NCI-H526 (cell line): Measurements from ENCODE around the gene SLC6A12.
"Not testable (repeated sequence)": the region's sequence is repeated elsewhere in the genome, so short reads cannot be mapped to it uniquely, and the experiment has no call there.

ENCODE experiments used
- DNase-seq, 2 experiments: peaks; one replicate each; lab custom pipeline; 2025; lab: John Stamatoyannopoulos, UW

The SLC6A12 gene

GRCh38 chr12:217029-217428 is 3.1 kb upstream of the SLC6A12 start:
- DNase-seq = not testable (repeated sequence)

DNA sequence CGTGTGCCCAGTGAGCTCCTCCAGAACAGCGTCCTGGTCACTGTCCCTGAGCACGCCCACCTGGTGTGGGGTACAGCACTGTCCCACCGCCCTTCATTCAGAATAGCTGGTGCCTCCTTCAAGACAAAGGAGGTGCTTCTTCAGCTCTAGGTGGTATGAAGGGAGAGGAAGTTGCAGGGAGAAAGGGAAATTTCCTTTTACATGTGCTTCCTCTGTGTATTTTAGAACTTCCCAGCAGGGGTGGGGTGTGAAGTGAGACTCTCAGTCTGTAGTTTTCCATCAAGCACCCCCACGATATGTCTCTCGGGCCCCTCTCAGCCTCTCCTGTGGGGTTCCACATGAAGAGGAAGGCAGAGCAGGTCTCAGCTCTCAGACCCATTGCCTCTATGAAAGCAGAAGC is 1.2 kb upstream of the SLC6A12 start:
- DNase-seq = no peak

DNA sequence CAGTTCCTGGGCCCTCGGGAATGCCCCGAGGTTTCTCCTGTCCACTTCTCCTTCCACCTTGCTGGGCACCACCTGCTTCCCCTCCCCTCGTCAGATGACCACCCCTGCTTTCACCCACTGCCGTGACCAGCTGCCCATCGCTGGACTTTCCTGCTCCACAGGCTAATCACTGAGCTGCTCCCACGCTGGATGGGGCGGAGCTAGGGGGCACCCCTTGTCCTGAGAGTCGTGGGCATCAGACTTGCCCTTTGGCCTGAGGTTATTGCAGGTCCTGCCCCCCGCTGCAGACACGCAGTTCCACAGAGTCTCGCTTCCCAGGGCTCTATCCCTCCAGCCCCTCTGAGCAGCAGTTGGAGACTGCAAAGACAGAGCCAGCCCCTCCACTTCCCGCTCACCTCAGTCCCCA is 427 bp downstream of the SLC6A12 start:
- DNase-seq = no peak

- DNase-seq = no peak
Observed at GRCh38 chr12:212715-213526, 1.0 kb downstream of the SLC6A12 start.

- DNase-seq = no peak
Observed at GRCh38 chr12:212415-212714, 1.6 kb downstream of the SLC6A12 start.

DNA sequence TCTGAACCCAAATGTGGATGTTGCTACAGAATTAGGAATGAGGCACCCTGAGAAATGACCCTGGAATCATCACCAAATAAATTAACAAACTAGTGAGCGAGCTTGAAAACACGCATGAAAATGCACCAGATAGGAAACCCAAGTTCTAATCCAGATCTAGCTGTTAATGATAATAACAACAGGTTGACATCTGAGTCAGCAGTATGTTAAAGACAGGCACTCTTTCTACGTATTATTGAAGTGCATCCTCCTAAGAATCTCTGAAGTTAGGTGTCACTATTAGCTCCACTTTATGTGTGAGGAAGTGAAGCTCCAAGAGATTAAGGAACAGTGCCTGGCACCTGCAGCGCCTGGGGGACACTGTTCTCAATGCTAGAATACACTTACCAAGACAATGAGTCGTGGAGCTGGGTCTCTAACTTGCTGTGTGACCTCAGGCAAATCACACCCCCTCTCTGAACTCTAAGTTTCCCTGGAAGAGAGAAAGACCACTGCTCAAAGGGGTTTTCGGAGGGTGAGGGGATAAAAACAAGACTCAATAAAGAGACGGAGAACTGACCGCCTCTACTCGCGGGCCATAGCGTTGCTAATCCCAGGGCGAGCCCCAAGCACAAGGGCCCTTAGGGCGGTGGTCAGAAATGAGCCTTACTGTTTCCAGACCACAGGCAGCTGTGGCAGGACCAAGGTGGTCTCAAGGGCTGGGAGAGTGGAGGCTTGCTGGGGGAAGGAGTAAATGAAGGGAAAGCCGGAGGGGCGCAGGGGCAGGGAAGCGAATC is 2.1 kb downstream of the SLC6A12 start:
- no peak for DNase-seq

DNA sequence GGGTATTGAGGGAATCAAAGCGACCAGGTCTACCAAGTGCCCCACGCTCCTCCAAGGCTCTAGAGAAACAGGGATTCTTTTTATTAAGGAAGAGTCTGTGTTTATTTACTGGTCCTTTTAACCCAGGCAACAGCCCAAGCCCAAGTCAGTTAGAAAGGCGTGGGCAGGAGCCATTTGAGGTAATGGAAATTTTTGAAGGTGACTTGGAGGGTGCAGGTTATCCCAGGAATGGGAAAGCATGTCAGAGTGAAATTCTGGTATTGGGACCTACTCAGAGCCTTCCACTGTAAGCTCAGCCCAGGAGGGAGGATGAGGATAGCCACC is 2.9 kb downstream of the SLC6A12 start:
- DNase-seq = no peak

DNA sequence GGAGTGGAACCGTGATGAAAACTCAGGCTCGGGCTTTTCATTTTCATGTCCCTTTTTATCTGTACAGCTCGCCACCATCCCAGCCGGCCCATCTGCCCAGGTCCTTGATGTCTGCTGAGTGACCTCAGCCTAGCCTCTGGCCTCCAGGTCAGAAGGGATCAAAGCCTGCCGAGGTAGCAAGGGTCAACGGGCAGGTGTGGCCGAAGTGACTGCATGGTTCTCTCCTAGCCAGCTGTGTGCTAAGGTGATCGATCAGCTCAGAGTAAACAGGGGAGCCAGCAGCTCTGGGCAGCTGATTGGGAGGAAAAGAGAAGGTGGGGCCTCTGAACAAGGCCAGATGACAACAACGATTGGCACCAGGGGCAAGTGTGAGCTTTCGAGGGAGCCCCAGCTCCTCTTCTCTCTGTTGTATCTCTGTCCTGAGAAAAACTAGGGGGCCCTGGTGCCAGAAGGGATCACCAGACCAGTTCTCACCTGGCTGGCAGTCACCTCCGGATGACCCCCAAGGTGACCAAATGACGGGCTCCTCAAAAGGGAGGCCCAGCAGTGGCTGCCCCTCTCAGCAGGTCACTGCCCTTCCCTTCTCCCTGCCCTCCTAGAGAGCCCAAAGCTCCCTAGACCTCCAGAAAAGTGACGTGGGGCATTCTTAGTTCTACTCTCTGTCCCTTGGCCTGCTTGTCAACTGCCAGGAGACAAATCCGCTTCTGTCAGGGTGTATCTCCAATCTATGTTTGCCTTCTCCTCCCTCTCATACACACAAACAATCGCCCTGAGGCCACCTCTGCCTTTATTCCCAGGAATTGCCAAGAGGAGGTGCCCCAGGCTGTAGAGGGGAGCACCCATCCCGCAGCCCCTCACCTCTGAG is 3.4 kb downstream of the SLC6A12 start:
- DNase-seq = no peak

- no peak for DNase-seq
Observed at GRCh38 chr12:209851-210250, 4.1 kb downstream of the SLC6A12 start.

DNA sequence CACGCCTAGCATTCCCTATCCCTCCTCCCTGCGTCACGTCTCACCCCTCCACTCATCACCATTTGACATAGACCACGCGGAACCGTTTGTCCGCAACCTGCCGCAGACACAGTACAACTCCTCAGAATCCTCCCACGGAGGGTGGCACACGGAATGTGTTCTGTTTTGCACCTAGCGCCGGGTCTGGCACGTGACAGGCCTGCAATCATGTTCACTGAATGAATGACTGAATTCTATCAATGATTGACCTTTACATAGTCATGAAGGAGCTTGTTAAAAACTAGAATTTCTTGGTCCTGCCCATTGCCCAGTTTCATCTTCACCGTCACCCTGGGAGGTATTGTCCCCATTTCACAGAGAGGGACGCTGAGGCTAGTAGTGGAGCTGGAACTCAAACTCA is 4.7 kb downstream of the SLC6A12 start:
- DNase-seq = no peak

GRCh38 chr12:208813-209212 is 5.1 kb downstream of the SLC6A12 start:
- DNase-seq = no peak

DNA sequence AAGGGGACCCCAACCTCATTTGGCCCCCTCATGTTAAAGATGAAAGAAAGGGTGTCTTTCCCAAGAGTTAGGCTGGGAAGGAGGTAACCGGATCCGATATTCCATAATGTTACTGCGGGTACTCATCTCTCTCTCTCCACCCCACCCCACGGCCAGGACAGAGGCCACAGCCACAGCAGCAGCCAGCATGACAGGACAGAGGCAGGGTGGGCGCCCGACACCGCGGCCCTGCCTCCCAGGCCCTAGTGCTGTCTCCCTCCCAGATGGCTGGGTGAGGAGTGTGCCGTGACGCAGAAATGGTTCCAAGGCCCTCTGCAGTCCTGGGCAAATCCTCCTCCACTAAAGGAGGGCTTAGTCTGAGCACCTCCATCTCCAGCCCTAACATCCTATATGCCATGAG is 6.2 kb downstream of the SLC6A12 start:
- DNase-seq = no peak

GRCh38 chr12:206746-207440 is 7.1 kb downstream of the SLC6A12 start:
- no peak for DNase-seq

DNA sequence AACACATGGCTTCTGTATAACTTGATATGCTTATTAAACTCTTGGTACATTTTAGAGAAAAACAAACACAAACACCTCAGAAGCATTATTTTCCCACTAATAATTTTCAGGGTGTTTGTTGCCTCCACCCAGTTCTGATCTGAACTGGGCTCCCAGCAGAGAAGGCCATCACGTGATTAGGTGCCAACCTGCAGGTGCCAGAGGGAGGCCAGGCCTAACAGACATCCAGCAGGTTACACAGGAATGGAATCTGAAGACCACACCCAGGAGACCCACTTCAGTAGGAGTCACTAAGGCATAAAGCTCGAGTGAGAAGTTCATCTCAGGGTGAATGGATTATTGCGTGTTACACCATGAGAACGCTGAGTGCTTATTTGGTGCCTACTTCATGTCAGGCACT is 8.9 kb downstream of the SLC6A12 start:
- DNase-seq = no peak

DNA sequence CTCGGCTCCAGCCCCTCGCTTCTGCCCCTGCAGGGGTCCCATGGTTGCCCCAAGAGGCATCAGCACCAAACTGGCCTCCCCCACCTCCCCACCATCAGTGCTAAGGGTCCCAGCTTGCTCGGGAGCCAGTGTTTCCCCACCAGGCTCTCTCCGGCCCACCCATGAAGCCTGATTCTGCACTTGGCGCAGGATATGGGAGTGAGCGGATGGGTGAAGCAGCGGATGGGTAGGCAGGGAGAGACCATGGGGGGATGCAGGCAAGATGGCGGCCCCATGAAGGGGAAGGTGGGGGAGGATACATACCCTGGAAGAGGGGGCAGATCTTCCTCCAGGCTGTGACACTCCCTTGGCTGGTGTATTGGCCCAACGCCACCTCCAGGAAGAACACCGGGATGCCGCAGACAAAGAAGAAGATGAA is 9.7 kb downstream of the SLC6A12 start:
- DNase-seq = no peak

DNA sequence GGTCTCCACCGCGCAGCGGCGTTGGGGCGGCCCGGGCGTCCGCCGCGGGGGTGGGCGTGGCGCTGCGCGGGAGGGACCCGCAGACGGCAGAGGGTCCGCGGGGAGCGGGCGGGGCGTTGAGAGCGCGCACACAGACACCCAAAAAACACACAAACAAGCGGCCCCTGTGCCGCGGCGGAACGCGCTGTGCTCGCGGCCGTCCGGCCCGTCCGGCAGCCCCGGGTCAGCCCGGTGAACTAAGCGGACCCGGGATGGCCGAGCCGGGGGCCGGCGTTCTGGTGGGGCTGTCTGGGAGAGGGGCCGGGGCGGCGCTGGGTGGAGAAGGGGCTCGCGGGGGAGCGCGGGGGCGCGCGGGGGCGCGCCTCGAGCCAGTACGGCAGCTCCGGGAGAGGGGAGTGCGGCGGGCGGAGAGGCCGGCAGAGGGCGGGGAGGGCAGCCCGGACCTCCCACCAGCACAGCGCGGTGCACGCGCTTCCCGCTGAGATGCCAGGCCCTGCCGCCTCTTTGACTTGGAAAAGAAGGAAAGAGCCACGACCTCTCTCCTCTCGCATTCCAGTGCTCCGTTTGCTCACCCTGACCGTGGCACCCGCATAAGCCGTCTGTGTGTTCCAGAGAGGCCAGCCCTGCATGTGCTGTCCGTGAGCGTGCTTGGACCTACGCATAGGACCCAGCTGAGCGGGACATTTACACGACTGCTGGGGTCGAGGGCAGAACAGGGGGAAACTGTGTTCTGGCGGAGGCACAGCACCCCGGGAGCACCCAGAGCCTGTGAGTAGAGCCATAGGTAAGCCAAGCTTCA is 10.3 kb downstream of the SLC6A12 start:
- DNase-seq = peak in 1 of 2 experiments; percentile 50

GRCh38 chr12:203074-203461 is 10.9 kb downstream of the SLC6A12 start:
- no peak for DNase-seq

DNA sequence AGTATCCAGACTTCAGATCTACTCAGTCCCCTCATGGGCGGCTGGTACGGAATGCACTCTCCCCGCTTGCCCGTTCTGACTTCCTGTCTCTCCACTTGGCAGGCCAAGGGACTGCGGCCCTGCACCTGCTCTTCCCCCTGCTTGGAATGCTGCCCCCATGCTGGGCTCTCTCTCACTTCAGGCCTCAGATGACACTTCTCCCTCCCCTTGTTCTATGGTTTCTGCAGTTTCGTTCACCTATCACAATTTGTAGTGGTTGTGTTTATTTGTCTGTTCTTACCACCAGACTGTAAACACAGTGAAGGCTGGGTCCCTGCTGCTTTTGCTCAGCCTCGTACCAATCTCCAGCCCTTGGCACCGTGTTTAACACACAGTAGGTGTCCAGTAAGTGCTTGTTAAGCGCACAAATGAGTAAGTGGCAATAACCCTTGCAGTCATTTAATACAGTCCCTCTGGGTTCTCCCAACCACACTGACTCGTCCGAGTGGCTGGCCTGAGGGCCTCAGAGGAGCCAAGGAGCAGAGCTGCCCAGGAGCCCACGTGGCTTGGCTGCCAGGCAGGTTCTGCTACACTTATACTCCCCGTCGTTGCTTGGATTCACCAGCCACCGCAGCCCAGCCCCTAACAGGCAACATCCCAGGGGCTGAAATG is 11.8 kb downstream of the SLC6A12 start:
- no peak for DNase-seq

DNA sequence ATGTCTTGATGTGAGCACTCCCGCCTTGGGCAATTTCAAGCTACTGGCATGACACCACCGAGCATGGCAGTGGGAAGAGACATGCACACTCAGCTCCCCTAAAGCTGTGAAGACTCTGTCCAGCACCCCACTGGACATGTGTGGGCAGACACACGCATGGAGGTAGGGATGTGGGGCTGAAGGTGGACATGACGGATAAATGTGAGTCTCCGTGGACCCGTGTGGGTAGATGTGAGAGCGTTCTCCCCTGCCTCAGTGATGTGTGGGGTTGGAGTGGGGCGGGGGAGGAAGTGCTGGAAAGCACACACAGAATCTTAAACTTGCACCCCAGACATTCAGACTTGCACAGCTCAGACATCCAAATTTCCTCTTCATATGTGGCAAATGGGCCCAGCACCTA is 12.6 kb downstream of the SLC6A12 start:
- DNase-seq = no peak

GRCh38 chr12:198705-199104 is 15.3 kb downstream of the SLC6A12 start:
- no peak for DNase-seq
